Left ventricle myocardium superior (tissue), 1 donor: Measurements from ENCODE around the gene TMEM179. TPM values are rescaled to one million over a fixed set of nuclear protein-coding genes. Genes with fewer than 3 reads are reported as not detected.
A peak's percentile ranks its signal among the peaks of the same experiment; 100 is the strongest.
"Not testable (repeated sequence)": the region's sequence is repeated elsewhere in the genome, so short reads cannot be mapped to it uniquely, and the experiment has no call there.

ENCODE experiments used
- ATAC-seq: fragments of 200-7000 bp; cut with Tn5 transposase; one replicate; pipeline ENCODE4 v1.9.1; 2020; ENCODE audit warnings: mild to moderate bottlenecking, moderate library complexity
- DNase-seq: peaks from one replicate; pipeline ENCODE4 v3.0.0-alpha.2; 2020
- intact Hi-C: fragments of 100-400 bp; cut with micrococcal nuclease; formaldehyde crosslinking; loops from one replicate; pipeline ENCODE4 v1.11.0; 2022
- long read RNA-seq: library from polyadenylated mRNA; unstranded; transcript quantifications from one replicate; pipeline ENCODE4 v2.0.0, GENCODE V29; 2021
- total RNA-seq: library from RNA; stranded (reverse); fragmentation: NEBNext Ultra II Directional; extraction: Animal tissue kit (Norgen Biotek cat#: 25700); gene quantifications from one replicate; pipeline ENCODE4 v1.2.1, GENCODE V29; 2021
- donor health status: DM: no; HTN: yes; CAD: no; lungs with severe emphysema.

Gene TMEM179
- total RNA-seq, result not detected
- long read RNA-seq, result 0 reads

- intact Hi-C loops, result no loop called here
- DNase-seq, result peak; percentile 65
Observed at GRCh38 chr14:104604458-104605449, at the start of gene TMEM179. Gene TMEM179, minus strand, starts transcription at chr14:104604772. Its CDS starts 31 bp downstream, at chr14:104604741.

GRCh38 chr14:104654119-104654518 is 49.5 kb upstream of the TMEM179 start:
- DNase-seq, result no peak
- intact Hi-C loops, result loop anchor here (10.0 kb wide), 1 partner anchor 51 kb away; no protein-coding TSS in a partner anchor
- no peak for ATAC-seq

More at GRCh38 chr14:104604458-104605449, at the start of gene TMEM179:
- ATAC-seq, result peak; percentile 89

- intact Hi-C loops, result loop anchor here (10.0 kb wide), 1 partner anchor 51 kb away; no protein-coding TSS in a partner anchor
- not testable (repeated sequence) for DNase-seq, ATAC-seq
Observed at GRCh38 chr14:104653130-104653920, 48.8 kb upstream of the TMEM179 start.

- intact Hi-C loops, result loop anchor here (10.0 kb wide), 1 partner anchor 52 kb away; no protein-coding TSS in a partner anchor
- no peak for ATAC-seq
- DNase-seq, result no peak
Observed at GRCh38 chr14:104652386-104652785, 47.8 kb upstream of the TMEM179 start.

- ATAC-seq, result no peak
- intact Hi-C loops, result loop anchor here (10.0 kb wide), 1 partner anchor 53 kb away; no protein-coding TSS in a partner anchor
- no peak for DNase-seq
Observed at GRCh38 chr14:104651876-104652260, 47.3 kb upstream of the TMEM179 start.

- ATAC-seq, result peak; percentile 10
- no peak for DNase-seq
- intact Hi-C loops, result loop anchor here (10.0 kb wide), 1 partner anchor 54 kb away; no protein-coding TSS in a partner anchor
Observed at GRCh38 chr14:104650981-104651875, 46.7 kb upstream of the TMEM179 start.

- DNase-seq, result peak; percentile 83
- intact Hi-C loops, result loop anchor here (10.0 kb wide), 1 partner anchor 54 kb away; no protein-coding TSS in a partner anchor
Observed at GRCh38 chr14:104650057-104650980, 45.7 kb upstream of the TMEM179 start.

GRCh38 chr14:104647467-104648043 is 43.0 kb upstream of the TMEM179 start:
- DNase-seq (no peak), ATAC-seq (no peak)
- intact Hi-C loops, result no loop called here

More at GRCh38 chr14:104650057-104650980, 45.7 kb upstream of the TMEM179 start:
- ATAC-seq, result peak; percentile 89

GRCh38 chr14:104644656-104645378 is 40.2 kb upstream of the TMEM179 start:
- DNase-seq (no peak), ATAC-seq (no peak)
- intact Hi-C loops, result no loop called here

- DNase-seq (no peak), ATAC-seq (no peak)
- intact Hi-C loops, result no loop called here
Observed at GRCh38 chr14:104644091-104644635, 39.6 kb upstream of the TMEM179 start.

GRCh38 chr14:104643306-104643705 is 38.7 kb upstream of the TMEM179 start:
- no peak for DNase-seq
- no peak for ATAC-seq
- intact Hi-C loops, result no loop called here

- ATAC-seq (no peak), DNase-seq (no peak)
- intact Hi-C loops, result no loop called here
Observed at GRCh38 chr14:104642540-104642868, 37.9 kb upstream of the TMEM179 start.

GRCh38 chr14:104641753-104642539 is 37.4 kb upstream of the TMEM179 start:
- ATAC-seq, result no peak
- DNase-seq, result no peak
- intact Hi-C loops, result no loop called here

GRCh38 chr14:104640681-104641080 is 36.1 kb upstream of the TMEM179 start:
- ATAC-seq (no peak), DNase-seq (no peak)
- intact Hi-C loops, result no loop called here

GRCh38 chr14:104639885-104640548 is 35.4 kb upstream of the TMEM179 start:
- intact Hi-C loops, result no loop called here
- peak; percentile 92 for ATAC-seq
- DNase-seq, result peak; percentile 78
